ENCODE measurements around the gene METTL8. TPM values are rescaled to one million over a fixed set of nuclear protein-coding genes. Genes with fewer than 3 reads are reported as not detected.

Gene METTL8
- total and polyA plus RNA-seq, 2 of the 13 experiments (the other 11 are each of a cell fraction or from before 2014, with no cell fraction given): 18.6 to 68.2 TPM

- Histone ChIP-seq H3K27ac (ENCODE audit: extremely low read length, insufficient read depth, low read length) (no peak overlapping the region), H2AFZ (ENCODE audit: low read length) (no peak overlapping the region), H3K36me3 (replicated peaks in 1 of 2; ENCODE audit: control insufficient read depth in 1 of 2, insufficient read depth in 2 of 2, low read length in 2 of 2) (peaks cover 5 to 36% of the 10 kb centered on the region in 2 experiments; a peak in 3 of 5 replicates), H3K4me1 (ENCODE audit: insufficient read depth, low read length) (no peaks in the 10 kb centered on the region), H3K79me2 (ENCODE audit: insufficient read depth, low read length) (no peaks in the 10 kb centered on the region), H3K9me3 (ENCODE audit: low read length) (no peaks in the 10 kb centered on the region), H4K20me1 (ENCODE audit: insufficient read depth, low read length) (no peaks in the 10 kb centered on the region), H3K4me3 (replicated peaks in 1 of 3; ENCODE audit: insufficient read depth in 1 of 3, low read depth in 2 of 3, low read length in 3 of 3) (no peak overlapping the region), H3K4me2 (ENCODE audit: low read depth, low read length) (no peak overlapping the region), H3K9ac (ENCODE audit: insufficient read depth, low read depth, low read length) (no peak overlapping the region), H3K27me3 (ENCODE audit: control insufficient read depth in 1 of 2, insufficient read depth in 2 of 2, low read length in 2 of 2) (no peaks in the 10 kb centered on the region)
- intact Hi-C loops (cut with micrococcal nuclease; ENCODE audit: unreplicated experiment) (no loop called here), in situ Hi-C loops (cut with HindIII; ENCODE audit: extremely low pct_ligation_motif_present, low pct_unique_long_range_greater_than_20kb) (no loop called here)
- POLR2A ChIA-PET: no interaction called here
- no peak for DNase-seq (ENCODE audit: low spot score)
- 91% methylated on average over 3 of the region's 3 CpGs for WGBS (ENCODE audit: low lambda C conversion rate)
- no TSS peak for BruUV-seq (replicated peaks)
- FAIRE-seq: no peak
- ATAC-seq: no peak
- CTCF ChIA-PET (ENCODE audit: low intra/inter-chr PET ratio, low total read pairs): no interaction called here
- TF ChIP-seq RAD51 (IDR thresholded peaks at IDR 0.05; ENCODE audit: borderline replicate concordance) (no peak), KLF6 (CRISPR knock-in tag; IDR thresholded peaks at IDR 0.05) (no peak), ATRX (CRISPR knock-in tag; IDR thresholded peaks at IDR 0.05; ENCODE audit: borderline replicate concordance) (no peak), MAFG (CRISPR knock-in tag; IDR thresholded peaks at IDR 0.05) (no peak), HNF1A (IDR thresholded peaks at IDR 0.05; ENCODE audit: low read depth) (no peak), HNF1A (CRISPR knock-in tag; IDR thresholded peaks at IDR 0.05; ENCODE audit: borderline replicate concordance) (no peak), ZNF782 (CRISPR knock-in tag; IDR thresholded peaks at IDR 0.05; ENCODE audit: borderline replicate concordance) (no peak), BRF2 (CRISPR knock-in tag; IDR thresholded peaks at IDR 0.05) (no peak), NFIC (IDR thresholded peaks at IDR 0.05; ENCODE audit: low read length) (no peak), ZNF607 (CRISPR knock-in tag; IDR thresholded peaks at IDR 0.05; ENCODE audit: borderline replicate concordance) (no peak), CENPX (CRISPR knock-in tag; IDR thresholded peaks at IDR 0.05) (no peak), ATF6 (CRISPR knock-in tag; conservative IDR thresholded peaks at IDR 0.05) (no peak), MBD4 (IDR thresholded peaks at IDR 0.05; ENCODE audit: borderline replicate concordance, low read length) (no peak)
- TF ChIP-seq, protein P1, sequence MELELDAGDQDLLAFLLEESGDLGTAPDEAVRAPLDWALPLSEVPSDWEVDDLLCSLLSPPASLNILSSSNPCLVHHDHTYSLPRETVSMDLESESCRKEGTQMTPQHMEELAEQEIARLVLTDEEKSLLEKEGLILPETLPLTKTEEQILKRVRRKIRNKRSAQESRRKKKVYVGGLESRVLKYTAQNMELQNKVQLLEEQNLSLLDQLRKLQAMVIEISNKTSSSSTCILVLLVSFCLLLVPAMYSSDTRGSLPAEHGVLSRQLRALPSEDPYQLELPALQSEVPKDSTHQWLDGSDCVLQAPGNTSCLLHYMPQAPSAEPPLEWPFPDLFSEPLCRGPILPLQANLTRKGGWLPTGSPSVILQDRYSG (CRISPR knock-in tag; IDR thresholded peaks at IDR 0.05): no peak
- TF ChIP-seq, protein P2, sequence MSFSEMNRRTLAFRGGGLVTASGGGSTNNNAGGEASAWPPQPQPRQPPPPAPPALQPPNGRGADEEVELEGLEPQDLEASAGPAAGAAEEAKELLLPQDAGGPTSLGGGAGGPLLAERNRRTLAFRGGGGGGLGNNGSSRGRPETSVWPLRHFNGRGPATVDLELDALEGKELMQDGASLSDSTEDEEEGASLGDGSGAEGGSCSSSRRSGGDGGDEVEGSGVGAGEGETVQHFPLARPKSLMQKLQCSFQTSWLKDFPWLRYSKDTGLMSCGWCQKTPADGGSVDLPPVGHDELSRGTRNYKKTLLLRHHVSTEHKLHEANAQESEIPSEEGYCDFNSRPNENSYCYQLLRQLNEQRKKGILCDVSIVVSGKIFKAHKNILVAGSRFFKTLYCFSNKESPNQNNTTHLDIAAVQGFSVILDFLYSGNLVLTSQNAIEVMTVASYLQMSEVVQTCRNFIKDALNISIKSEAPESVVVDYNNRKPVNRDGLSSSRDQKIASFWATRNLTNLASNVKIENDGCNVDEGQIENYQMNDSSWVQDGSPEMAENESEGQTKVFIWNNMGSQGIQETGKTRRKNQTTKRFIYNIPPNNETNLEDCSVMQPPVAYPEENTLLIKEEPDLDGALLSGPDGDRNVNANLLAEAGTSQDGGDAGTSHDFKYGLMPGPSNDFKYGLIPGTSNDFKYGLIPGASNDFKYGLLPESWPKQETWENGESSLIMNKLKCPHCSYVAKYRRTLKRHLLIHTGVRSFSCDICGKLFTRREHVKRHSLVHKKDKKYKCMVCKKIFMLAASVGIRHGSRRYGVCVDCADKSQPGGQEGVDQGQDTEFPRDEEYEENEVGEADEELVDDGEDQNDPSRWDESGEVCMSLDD (CRISPR knock-in tag; IDR thresholded peaks at IDR 0.05; ENCODE audit: borderline replicate concordance): no peak
These were observed 49.1 kb upstream of the METTL8 start for GRCh38 chr2:171482877-171483276.

Measured in HepG2 (cell line).